Hematopoietic multipotent progenitor cell (in vitro differentiated cells): Measurements from ENCODE around the gene RC3H1. TPM values are rescaled to one million over a fixed set of nuclear protein-coding genes. Genes with fewer than 3 reads are reported as not detected.

Experiments
- DNase-seq, 3 donors: peaks; one replicate each; pipeline ENCODE4 v3.0.0-alpha.2; 2011 to 2015; ENCODE audit warnings: low read depth in 2 of 3, low spot score in 2 of 3
- small RNA-seq: library from RNA; depleted of rRNA; stranded (forward); fragments of <200 nt; gene quantifications from one replicate; pipeline ENCODE3, GENCODE V24; 2012
- total RNA-seq: library from RNA; depleted of rRNA; stranded (reverse); fragments of >200 nt; gene quantifications from one replicate; pipeline ENCODE4 v1.2.3, GENCODE V29; 2012

The RC3H1 gene
- total RNA-seq, 1 donor, result 28.0 TPM

DNA sequence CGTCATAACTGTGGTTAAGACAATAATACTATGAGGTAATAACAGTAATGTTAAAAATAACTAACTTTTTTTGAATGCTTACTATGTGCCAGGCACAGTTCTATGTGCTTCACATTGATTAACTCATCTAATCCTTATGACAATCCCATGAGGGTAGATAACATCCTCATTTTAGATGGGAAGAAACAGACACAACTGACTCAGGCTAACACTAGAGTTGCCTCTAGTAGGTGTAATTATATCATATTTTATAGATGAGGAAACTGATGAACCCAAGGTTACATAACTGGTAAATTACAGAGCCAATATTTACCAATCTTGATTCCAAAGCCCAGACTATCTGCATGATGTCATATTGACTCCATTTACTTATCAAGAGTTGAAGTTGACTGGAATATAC lies 128.5 kb downstream of the RC3H1 start:
- DNase-seq, result no peak

DNA sequence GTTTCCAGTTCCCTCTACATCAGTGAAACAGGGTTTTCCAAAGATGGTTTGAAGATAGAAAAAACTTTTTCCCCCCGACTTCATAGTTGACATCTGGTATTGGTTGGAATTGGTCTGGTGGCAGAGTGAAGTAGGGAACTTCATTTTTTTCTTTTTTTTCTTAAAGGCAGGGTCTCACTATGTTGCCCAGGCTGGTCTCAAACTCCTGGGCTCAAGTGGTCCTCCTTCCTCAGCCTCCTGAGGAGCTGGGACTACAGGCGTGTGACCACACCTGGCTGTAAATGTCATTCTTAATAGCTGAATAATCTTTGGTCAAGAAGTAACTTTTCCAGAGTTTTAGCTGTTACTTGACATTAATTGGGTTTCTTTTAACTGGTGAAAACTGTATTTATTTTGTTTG lies 132.3 kb downstream of the RC3H1 start:
- no peak for DNase-seq

DNA sequence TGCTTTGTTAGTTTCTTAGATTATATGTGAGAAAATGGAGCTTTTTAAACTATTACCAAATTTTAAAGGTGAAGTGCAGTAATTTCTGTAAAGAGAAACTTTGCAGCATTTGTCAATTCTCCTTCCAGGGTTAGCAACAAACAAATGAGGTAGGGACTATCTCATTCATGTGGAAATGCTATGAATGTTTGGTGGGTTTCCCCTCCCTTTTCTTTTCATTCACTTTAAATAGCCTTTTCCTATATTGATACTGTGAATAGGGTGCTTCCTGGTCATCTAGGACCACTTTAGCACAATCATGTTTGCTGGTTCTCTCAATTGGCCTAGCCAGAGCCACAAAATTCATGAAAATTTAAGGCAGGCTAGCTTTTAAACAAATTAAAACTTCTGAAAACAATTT lies 133.4 kb downstream of the RC3H1 start:
- no peak for DNase-seq

DNA sequence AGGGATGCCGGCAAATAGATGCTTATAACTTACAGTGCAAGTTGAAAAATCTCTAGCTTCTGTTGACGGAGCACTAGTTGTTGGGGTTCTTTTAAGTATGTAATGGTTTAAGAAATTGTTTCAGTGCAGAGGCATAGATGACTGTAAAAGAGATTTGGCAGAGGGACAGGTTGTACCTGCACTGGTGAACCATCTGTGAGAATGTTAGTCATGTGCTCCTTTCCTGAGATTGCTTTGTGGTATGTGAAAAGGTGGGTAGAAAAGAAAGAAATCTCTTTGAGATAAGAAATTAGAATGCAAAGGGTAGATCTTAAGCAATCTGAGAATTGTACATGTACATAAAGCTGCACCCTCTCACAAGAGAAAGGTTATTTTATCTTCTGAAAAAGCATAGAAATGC lies 134.5 kb downstream of the RC3H1 start:
- no peak for DNase-seq

DNA sequence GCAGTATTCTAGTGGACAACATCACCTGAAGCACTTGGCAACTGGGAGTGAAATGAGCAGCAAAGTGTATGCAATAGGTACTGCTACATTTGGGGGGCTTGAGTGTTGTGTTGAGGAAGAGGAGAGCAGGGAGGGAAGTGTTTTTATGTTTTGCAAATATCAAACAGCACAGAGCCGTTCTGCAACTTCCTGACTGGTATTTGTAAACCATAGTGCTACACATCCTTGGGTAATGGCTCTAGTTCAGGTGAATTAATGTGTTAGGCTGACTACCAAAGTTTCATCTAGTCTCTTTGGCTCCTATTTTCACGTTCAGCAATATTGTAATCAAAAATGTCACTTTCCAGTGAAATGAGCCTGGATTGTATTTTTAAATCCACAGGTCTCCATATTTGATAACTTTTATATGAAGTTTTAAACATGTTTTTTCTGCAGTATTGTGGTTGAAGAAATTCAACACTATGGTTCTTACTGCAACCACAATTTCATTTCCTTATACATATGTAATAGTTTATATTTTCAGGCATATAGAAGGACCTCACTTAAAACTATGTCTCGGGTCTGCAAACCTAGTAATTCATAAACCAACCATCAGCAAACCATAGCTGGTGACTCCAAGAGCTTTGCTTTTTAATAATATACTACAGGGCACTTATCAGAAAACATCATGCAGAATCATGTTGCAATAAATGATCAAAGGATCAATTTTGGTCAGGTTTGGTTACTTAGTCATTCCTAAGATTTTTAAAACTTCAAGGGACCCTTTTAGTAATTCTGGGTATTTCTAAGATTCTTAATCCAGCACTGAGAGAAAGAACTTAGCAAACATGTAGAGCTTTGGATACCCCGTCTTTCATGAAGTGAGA lies 135.2 kb downstream of the RC3H1 start:
- DNase-seq, result no peak

DNA sequence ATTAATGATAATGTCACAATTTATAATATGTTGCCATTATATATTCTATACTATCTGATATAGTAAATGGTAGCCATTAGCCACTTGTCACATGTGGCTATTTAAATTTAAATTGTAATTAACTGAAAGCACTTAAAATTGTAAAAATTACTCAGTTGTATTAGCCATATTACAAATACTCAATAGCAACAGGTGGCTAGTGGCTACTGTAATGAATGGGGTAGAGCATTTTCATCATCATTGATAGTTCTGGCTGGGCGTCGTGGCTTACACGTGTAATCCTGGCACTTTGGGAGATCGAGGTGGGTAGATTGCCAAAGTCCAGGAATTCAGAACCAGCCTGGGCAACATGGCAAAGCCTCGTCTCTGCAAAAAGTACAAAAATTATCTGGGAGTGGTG lies 137.5 kb downstream of the RC3H1 start:
- no peak for DNase-seq

Small RNAs within 50 kb of the gene (small RNA-seq; reads per million reads assigned to genes)
- not detected for gene RNA5SP67
- not detected for gene RNA5SP68

Other genes starting within 250 kb of the RC3H1 start
- gene DARS2, start 197.7 kb downstream of the RC3H1 start, total RNA-seq, result 10.8 TPM
- gene CENPL, start 197.5 kb downstream of the RC3H1 start, total RNA-seq, result 4.0 TPM
- gene GAS5, start 154.4 kb downstream of the RC3H1 start, total RNA-seq, result 887 TPM
- 6.5 TPM for gene ZBTB37, start 154.0 kb downstream of the RC3H1 start, total RNA-seq
- gene SERPINC1, start 105.0 kb downstream of the RC3H1 start, total RNA-seq, result under 0.01 TPM
- 28.3 TPM for gene RABGAP1L, start 137.2 kb upstream of the RC3H1 start, total RNA-seq